Progenitor cell of endocrine pancreas (in vitro differentiated cells): ENCODE data around the gene CTDNEP1. TPM values are rescaled to one million over a fixed set of nuclear protein-coding genes. Genes with fewer than 3 reads are reported as not detected.
A peak's percentile ranks its signal among the peaks of the same experiment; 100 is the strongest.

ENCODE experiments used
- DNase-seq: peaks from one replicate; pipeline ENCODE4 v3.0.0; 2021; ENCODE audit warnings: low spot score; ENCODE audit not compliant: unreplicated experiment
- H3K27ac Mint-ChIP-seq: 2 replicates; pipeline ENCODE4 v1.8.0; 2021; ENCODE audit warnings: mild to moderate bottlenecking, moderate library complexity, mixed read lengths
- H3K27me3 Mint-ChIP-seq: 2 replicates; pipeline ENCODE4 v1.8.0; 2021; ENCODE audit warnings: mixed read lengths
- H3K36me3 Mint-ChIP-seq: 2 replicates; pipeline ENCODE4 v1.8.0; 2022; ENCODE audit warnings: mixed read lengths; ENCODE audit not compliant: insufficient read depth
- H3K4me1 Mint-ChIP-seq: 2 replicates; pipeline ENCODE4 v1.8.0; 2021; ENCODE audit warnings: low read depth, mixed read lengths
- H3K4me3 Mint-ChIP-seq: 2 replicates; pipeline ENCODE4 v1.8.0; 2021; ENCODE audit warnings: low read depth, mild to moderate bottlenecking, moderate library complexity, mixed read lengths
- H3K9me3 Mint-ChIP-seq: 2 replicates; pipeline ENCODE4 v1.8.0; 2021; ENCODE audit warnings: low read depth, mixed read lengths
- CTCF ChIP-seq: fragments of 200-600 bp; sonication (generic); IDR thresholded peaks from one replicate; pipeline ENCODE4 v1.5.0; 2021; ENCODE audit warnings: antibody characterized with exemption, mild to moderate bottlenecking; ENCODE audit not compliant: unreplicated experiment
- total RNA-seq: library from RNA; stranded (reverse); gene quantifications from 2 replicates; pipeline ENCODE4 v1.2.1, GENCODE V29; 2021

Gene CTDNEP1
- total RNA-seq, 1 donor from 2014 or later, result 137 TPM

- Mint-ChIP-seq H3K9me3 (no peaks in the 10 kb centered on the region), H3K4me3 (peak overlapping the region; percentile 57), H3K27ac (peak overlapping the region; percentile 33), H3K36me3 (no peaks in the 10 kb centered on the region), H3K27me3 (no peaks in the 10 kb centered on the region), H3K4me1 (peaks cover 36% of the 10 kb centered on the region)
- no peak for TF ChIP-seq CTCF
- no peak for DNase-seq
Observed at GRCh38 chr17:7211491-7212273, 39.9 kb downstream of the CTDNEP1 start.

GRCh38 chr17:7208754-7209460 is 42.6 kb downstream of the CTDNEP1 start:
- Mint-ChIP-seq H3K36me3 (no peaks in the 10 kb centered on the region), H3K4me3 (no peak overlapping the region), H3K27me3 (no peaks in the 10 kb centered on the region), H3K27ac (no peak overlapping the region), H3K9me3 (no peaks in the 10 kb centered on the region), H3K4me1 (peaks cover 30% of the 10 kb centered on the region)
- no peak for TF ChIP-seq CTCF
- DNase-seq, result no peak

GRCh38 chr17:7208027-7208571 is 43.4 kb downstream of the CTDNEP1 start:
- no peak overlapping the region for H3K27ac Mint-ChIP-seq

GRCh38 chr17:7207120-7208001 is 44.2 kb downstream of the CTDNEP1 start:
- H3K9me3 Mint-ChIP-seq, result no peaks in the 10 kb centered on the region
- DNase-seq, result no peak
- no peak overlapping the region for H3K27ac Mint-ChIP-seq

More at GRCh38 chr17:7208027-7208571, 43.4 kb downstream of the CTDNEP1 start:
- no peaks in the 10 kb centered on the region for H3K36me3 Mint-ChIP-seq
- peaks cover 24% of the 10 kb centered on the region for H3K4me1 Mint-ChIP-seq
- no peak overlapping the region for H3K4me3 Mint-ChIP-seq
- H3K27me3 Mint-ChIP-seq, result no peaks in the 10 kb centered on the region
- no peak for TF ChIP-seq CTCF
- no peak for DNase-seq
- no peaks in the 10 kb centered on the region for H3K9me3 Mint-ChIP-seq

More at GRCh38 chr17:7207120-7208001, 44.2 kb downstream of the CTDNEP1 start:
- H3K4me3 Mint-ChIP-seq, result no peak overlapping the region
- H3K27me3 Mint-ChIP-seq, result no peaks in the 10 kb centered on the region
- peaks cover 5% of the 10 kb centered on the region for H3K36me3 Mint-ChIP-seq
- H3K4me1 Mint-ChIP-seq, result peaks cover 23% of the 10 kb centered on the region
- no peak for TF ChIP-seq CTCF
